Astrocyte (in vitro differentiated cells and primary cell): ENCODE measurements around the gene TBC1D2B. TPM values are rescaled to one million over a fixed set of nuclear protein-coding genes. Genes with fewer than 3 reads are reported as not detected.

ENCODE experiments used
- DNase-seq: peaks from one replicate; pipeline ENCODE4 v3.0.0-alpha.2; 2010; ENCODE audit warnings: low read depth
- FAIRE-seq: peaks from 2 replicates; lab custom pipeline; 2011; peaks lifted over from hg19 to GRCh38; lab: Jason Lieb, UNC
- H2AFZ ChIP-seq: 2 replicates; pipeline ENCODE4 v1.6.0; 2012; ENCODE audit warnings: low read depth, low read length, inconsistent platforms
- H3K27ac ChIP-seq: 2 replicates; pipeline ENCODE4 v1.5.1; 2011; ENCODE audit warnings: low read depth, low read length, inconsistent platforms
- H3K27me3 ChIP-seq: 2 replicates; pipeline ENCODE4 v1.6.0; 2011; ENCODE audit warnings: low read length, inconsistent platforms; ENCODE audit not compliant: insufficient read depth
- H3K36me3 ChIP-seq: 2 replicates; pipeline ENCODE4 v1.5.1; 2011; ENCODE audit warnings: low read length, inconsistent platforms; ENCODE audit not compliant: insufficient read depth
- H3K4me1 ChIP-seq: 2 replicates; pipeline ENCODE4 v1.5.1; 2011; ENCODE audit warnings: low read length, inconsistent platforms; ENCODE audit not compliant: insufficient read depth
- H3K4me2 ChIP-seq: 2 replicates; pipeline ENCODE4 v1.6.0; 2012; ENCODE audit warnings: low read length, inconsistent platforms
- H3K4me3 ChIP-seq: 2 replicates; pipeline ENCODE4 v1.5.1; 2011; ENCODE audit warnings: low read depth, mild to moderate bottlenecking, low read length, inconsistent platforms; ENCODE audit not compliant: insufficient read depth
- H3K79me2 ChIP-seq: 2 replicates; pipeline ENCODE4 v1.6.0; 2012; ENCODE audit warnings: mild to moderate bottlenecking, low read length, inconsistent platforms; ENCODE audit not compliant: insufficient read depth
- H3K9ac ChIP-seq: 2 replicates; pipeline ENCODE4 v1.6.0; 2012; ENCODE audit warnings: mild to moderate bottlenecking, low read length, inconsistent platforms
- H3K9me3 ChIP-seq: 2 replicates; pipeline ENCODE4 v1.5.1; 2012; ENCODE audit warnings: low read depth, mild to moderate bottlenecking, low read length, inconsistent platforms; ENCODE audit not compliant: insufficient read depth
- H4K20me1 ChIP-seq: 2 replicates; pipeline ENCODE4 v1.6.0; 2012; ENCODE audit warnings: low read length, inconsistent platforms; ENCODE audit not compliant: insufficient read depth
- H3K27ac Mint-ChIP-seq: one replicate; pipeline ENCODE4 v1.8.0; 2021; ENCODE audit warnings: mild to moderate bottlenecking, mixed read lengths; ENCODE audit not compliant: unreplicated experiment
- H3K27me3 Mint-ChIP-seq: one replicate; pipeline ENCODE4 v1.8.0; 2021; ENCODE audit warnings: low read depth, mixed read lengths; ENCODE audit not compliant: unreplicated experiment
- H3K36me3 Mint-ChIP-seq: one replicate; pipeline ENCODE4 v1.8.0; 2021; ENCODE audit warnings: low read depth, mixed read lengths; ENCODE audit not compliant: unreplicated experiment
- H3K4me1 Mint-ChIP-seq: one replicate; pipeline ENCODE4 v1.8.0; 2021; ENCODE audit warnings: low read depth, mixed read lengths; ENCODE audit not compliant: unreplicated experiment
- H3K4me3 Mint-ChIP-seq: one replicate; pipeline ENCODE4 v1.8.0; 2021; ENCODE audit warnings: mild to moderate bottlenecking, moderate library complexity, mixed read lengths; ENCODE audit not compliant: unreplicated experiment
- H3K9me3 Mint-ChIP-seq: one replicate; pipeline ENCODE4 v1.8.0; 2021; ENCODE audit warnings: mild to moderate bottlenecking, mixed read lengths; ENCODE audit not compliant: unreplicated experiment
- EZH2 ChIP-seq: IDR thresholded peaks from 2 replicates; pipeline ENCODE4 v1.6.1; 2012; ENCODE audit warnings: mild to moderate bottlenecking, low read length, inconsistent platforms; ENCODE audit not compliant: insufficient read depth
- total RNA-seq: library from RNA; stranded (reverse); gene quantifications from 2 replicates; pipeline ENCODE4 v1.2.1, GENCODE V29; 2021
- TF ChIP-seq, protein P1 (sequence below): IDR thresholded peaks from 2 replicates; pipeline ENCODE4 v1.5.1; 2011; ENCODE audit warnings: low read depth, mild to moderate bottlenecking, inconsistent platforms, low read length, moderate library complexity; ENCODE audit not compliant: insufficient read depth

Gene TBC1D2B
- total RNA-seq, 1 donor from 2014 or later: 21.3 TPM

DNA sequence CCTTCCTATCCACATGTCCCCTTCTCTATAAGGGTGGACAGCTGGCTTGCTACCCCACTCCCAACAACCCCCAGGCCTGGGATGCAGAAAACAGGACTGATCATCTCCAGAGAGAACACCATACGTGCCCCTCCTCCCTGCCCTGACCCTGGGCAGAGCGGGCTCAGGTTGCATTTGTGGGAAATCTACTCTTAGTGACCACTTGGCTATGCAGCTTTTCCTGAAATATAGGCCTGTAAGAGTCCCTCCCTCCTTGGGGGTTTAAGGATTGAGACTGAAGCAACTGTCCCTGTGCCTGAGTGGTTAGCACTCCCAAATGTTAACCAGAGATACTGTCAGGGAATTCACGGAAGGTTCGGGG, 26.6 kb upstream of the TBC1D2B start:
- TF ChIP-seq, protein P1, sequence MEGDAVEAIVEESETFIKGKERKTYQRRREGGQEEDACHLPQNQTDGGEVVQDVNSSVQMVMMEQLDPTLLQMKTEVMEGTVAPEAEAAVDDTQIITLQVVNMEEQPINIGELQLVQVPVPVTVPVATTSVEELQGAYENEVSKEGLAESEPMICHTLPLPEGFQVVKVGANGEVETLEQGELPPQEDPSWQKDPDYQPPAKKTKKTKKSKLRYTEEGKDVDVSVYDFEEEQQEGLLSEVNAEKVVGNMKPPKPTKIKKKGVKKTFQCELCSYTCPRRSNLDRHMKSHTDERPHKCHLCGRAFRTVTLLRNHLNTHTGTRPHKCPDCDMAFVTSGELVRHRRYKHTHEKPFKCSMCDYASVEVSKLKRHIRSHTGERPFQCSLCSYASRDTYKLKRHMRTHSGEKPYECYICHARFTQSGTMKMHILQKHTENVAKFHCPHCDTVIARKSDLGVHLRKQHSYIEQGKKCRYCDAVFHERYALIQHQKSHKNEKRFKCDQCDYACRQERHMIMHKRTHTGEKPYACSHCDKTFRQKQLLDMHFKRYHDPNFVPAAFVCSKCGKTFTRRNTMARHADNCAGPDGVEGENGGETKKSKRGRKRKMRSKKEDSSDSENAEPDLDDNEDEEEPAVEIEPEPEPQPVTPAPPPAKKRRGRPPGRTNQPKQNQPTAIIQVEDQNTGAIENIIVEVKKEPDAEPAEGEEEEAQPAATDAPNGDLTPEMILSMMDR: no peak
- TF ChIP-seq EZH2: no peak
- H3K36me3 Mint-ChIP-seq: peaks cover 6% of the 10 kb centered on the region
- no peak overlapping the region for H3K4me3 ChIP-seq
- FAIRE-seq: no peak
- no peak for DNase-seq
- H3K4me2 ChIP-seq: no peak overlapping the region
- no peak overlapping the region for H2AFZ ChIP-seq
- peaks cover 2% of the 10 kb centered on the region for H3K27me3 ChIP-seq
- peaks cover 5% of the 10 kb centered on the region for H3K4me1 ChIP-seq
- H3K9ac ChIP-seq: no peak overlapping the region
- no peaks in the 10 kb centered on the region for H3K9me3 Mint-ChIP-seq
- no peak overlapping the region for H3K27ac Mint-ChIP-seq
- no peaks in the 10 kb centered on the region for H3K9me3 ChIP-seq
- H3K27me3 Mint-ChIP-seq: peaks cover 32% of the 10 kb centered on the region
- H4K20me1 ChIP-seq: no peaks in the 10 kb centered on the region
- no peaks in the 10 kb centered on the region for H3K79me2 ChIP-seq
- H3K36me3 ChIP-seq: no peaks in the 10 kb centered on the region
- no peak overlapping the region for H3K4me3 Mint-ChIP-seq
- peaks cover 5% of the 10 kb centered on the region for H3K4me1 Mint-ChIP-seq
- H3K27ac ChIP-seq: no peak overlapping the region

DNA sequence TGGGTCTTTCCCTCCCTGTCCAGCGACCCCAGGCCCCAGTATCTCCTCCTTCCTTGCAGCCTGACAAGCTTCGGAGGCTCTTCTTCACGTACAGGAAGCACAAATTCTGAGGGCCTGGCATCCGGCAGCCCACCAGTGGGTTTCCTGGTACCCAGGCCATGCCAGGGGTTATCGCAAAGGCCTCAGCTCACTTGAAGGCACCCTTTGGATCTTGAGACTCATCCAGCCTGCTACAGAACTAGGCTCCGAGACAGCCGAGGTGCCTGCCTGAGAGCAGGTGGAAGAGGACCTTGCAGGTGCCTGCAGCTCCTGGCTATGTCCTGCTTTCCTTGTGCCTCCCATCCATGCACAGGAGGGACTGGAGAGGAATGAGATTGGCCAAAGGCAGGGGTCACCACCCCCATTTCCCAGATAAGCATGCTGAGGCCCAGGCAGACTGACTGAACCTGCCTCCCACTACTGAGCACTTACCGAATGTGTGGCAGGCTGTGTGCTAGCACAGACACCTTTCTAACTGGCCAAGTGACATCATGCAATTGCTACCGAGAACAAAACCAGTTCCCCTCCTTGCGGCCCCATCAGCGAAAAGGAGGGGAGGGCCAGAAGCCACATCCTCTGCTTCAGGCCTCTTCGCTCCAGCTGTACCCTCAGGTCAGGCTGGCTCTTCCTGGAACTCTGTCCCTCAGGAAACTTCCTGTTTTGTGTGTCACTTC, 26.1 kb upstream of the TBC1D2B start:
- Mint-ChIP-seq H3K4me1 (peaks cover 5% of the 10 kb centered on the region), H3K27me3 (peaks cover 28% of the 10 kb centered on the region), H3K4me3 (no peak overlapping the region), H3K27ac (no peak overlapping the region), H3K36me3 (peaks cover 6% of the 10 kb centered on the region), H3K9me3 (no peaks in the 10 kb centered on the region)
- Histone ChIP-seq H3K27ac (no peak overlapping the region), H3K9me3 (no peaks in the 10 kb centered on the region), H3K4me3 (no peak overlapping the region), H3K79me2 (no peaks in the 10 kb centered on the region), H3K36me3 (no peaks in the 10 kb centered on the region), H2AFZ (no peak overlapping the region), H3K27me3 (peaks cover 2% of the 10 kb centered on the region), H3K4me2 (no peak overlapping the region), H3K4me1 (peaks cover 5% of the 10 kb centered on the region), H4K20me1 (no peaks in the 10 kb centered on the region), H3K9ac (no peak overlapping the region)
- FAIRE-seq: no peak
- no peak for TF ChIP-seq EZH2
- TF ChIP-seq, protein P1: no peak
- DNase-seq: no peak

DNA sequence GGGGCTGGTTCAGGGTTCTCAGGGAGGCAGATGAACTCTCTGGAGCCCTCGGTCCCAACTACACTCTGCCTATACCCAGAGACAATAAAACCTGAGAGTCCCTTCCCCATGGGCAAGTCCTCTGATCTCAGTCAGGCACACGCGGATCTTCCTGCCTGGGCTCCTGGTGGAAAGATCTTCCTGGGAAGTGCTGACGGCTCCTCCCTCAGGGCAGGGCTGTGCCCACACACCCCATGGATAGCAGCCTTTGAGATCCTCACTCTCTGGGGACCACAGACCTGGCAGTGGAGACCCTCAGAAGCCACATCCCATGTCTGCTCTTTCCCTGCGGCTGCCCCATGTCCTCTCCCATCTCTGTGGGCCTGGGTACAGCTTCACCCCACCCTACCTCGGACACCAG, 25.2 kb upstream of the TBC1D2B start:
- no peak overlapping the region for H3K27ac ChIP-seq
- Mint-ChIP-seq H3K4me3 (no peak overlapping the region), H3K9me3 (no peaks in the 10 kb centered on the region), H3K4me1 (peaks cover 5% of the 10 kb centered on the region), H3K27ac (no peak overlapping the region), H3K36me3 (peaks cover 6% of the 10 kb centered on the region), H3K27me3 (peaks cover 28% of the 10 kb centered on the region)
- FAIRE-seq (no peak), DNase-seq (no peak)
- no peaks in the 10 kb centered on the region for H3K9me3 ChIP-seq
- H3K36me3 ChIP-seq: no peaks in the 10 kb centered on the region
- H3K79me2 ChIP-seq: no peaks in the 10 kb centered on the region
- no peak overlapping the region for H3K4me2 ChIP-seq
- H3K4me1 ChIP-seq: peaks cover 5% of the 10 kb centered on the region
- TF ChIP-seq, protein P1: no peak
- TF ChIP-seq EZH2: no peak
- no peak overlapping the region for H3K4me3 ChIP-seq
- no peaks in the 10 kb centered on the region for H4K20me1 ChIP-seq
- no peak overlapping the region for H2AFZ ChIP-seq
- H3K27me3 ChIP-seq: peaks cover 2% of the 10 kb centered on the region
- H3K9ac ChIP-seq: no peak overlapping the region
